Measurements from ENCODE around the gene VN1R5. TPM values are rescaled to one million over a fixed set of nuclear protein-coding genes. Genes with fewer than 3 reads are reported as not detected.

The VN1R5 gene
- total RNA-seq, 4 donors from 2014 or later: not detected

DNA sequence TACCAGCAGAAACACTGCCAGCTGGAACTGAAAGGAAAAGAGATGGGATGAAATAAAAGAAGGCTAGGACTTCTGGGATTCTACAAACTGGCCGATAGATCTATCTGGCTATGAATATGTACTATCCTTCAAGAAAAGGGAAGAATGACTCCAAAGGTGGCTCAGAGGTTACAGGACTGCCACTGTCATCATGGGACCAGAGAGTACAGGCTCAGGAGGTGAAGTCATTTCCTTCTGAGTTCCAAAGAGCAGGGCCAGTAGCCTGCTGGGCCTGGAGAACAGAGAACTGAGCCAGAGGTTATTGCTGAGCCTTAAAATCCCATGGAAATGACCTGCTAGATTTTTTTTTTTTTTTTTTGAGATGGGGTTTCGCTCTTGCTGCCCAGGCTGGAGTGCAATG lies 48.2 kb downstream of the VN1R5 start:
- TF ChIP-seq, protein P1, sequence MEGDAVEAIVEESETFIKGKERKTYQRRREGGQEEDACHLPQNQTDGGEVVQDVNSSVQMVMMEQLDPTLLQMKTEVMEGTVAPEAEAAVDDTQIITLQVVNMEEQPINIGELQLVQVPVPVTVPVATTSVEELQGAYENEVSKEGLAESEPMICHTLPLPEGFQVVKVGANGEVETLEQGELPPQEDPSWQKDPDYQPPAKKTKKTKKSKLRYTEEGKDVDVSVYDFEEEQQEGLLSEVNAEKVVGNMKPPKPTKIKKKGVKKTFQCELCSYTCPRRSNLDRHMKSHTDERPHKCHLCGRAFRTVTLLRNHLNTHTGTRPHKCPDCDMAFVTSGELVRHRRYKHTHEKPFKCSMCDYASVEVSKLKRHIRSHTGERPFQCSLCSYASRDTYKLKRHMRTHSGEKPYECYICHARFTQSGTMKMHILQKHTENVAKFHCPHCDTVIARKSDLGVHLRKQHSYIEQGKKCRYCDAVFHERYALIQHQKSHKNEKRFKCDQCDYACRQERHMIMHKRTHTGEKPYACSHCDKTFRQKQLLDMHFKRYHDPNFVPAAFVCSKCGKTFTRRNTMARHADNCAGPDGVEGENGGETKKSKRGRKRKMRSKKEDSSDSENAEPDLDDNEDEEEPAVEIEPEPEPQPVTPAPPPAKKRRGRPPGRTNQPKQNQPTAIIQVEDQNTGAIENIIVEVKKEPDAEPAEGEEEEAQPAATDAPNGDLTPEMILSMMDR (IDR thresholded peaks at IDR 0.05; ENCODE audit: low read depth): no peak

Small RNA genes within 50 kb of the gene (small RNA-seq; reads per million reads assigned to genes)
- 0.49 reads per million for gene RF00019

Other genes with a start within 250 kb of the VN1R5 start
- under 1 TPM in 1 of 4 donors, not detected in 3; 0.22 TPM for gene ZNF695, start 248.0 kb upstream of the VN1R5 start, total RNA-seq
- gene ZNF670, start 177.3 kb upstream of the VN1R5 start, total RNA-seq: 1 to 10 TPM; 3.1 to 5.2 (median 3.4) TPM
- gene ZNF669, start 151.7 kb upstream of the VN1R5 start, total RNA-seq: 1 to 10 TPM; 3.9 to 6.6 (median 5.6) TPM
- gene ZNF124, start 84.1 kb upstream of the VN1R5 start, total RNA-seq: 10 to 100 TPM; 14.2 to 29.4 (median 23.2) TPM
- 10 to 100 TPM in 3 of 4 donors, 1 to 10 TPM in 1; 8.8 to 48.0 (median 29.8) TPM for gene ZNF496, start 75.8 kb downstream of the VN1R5 start, total RNA-seq
- gene NLRP3, start 160.1 kb downstream of the VN1R5 start, total RNA-seq: 1 to 10 TPM; 3.4 to 9.6 (median 7.0) TPM
- not detected for gene OR2B11, start 202.0 kb downstream of the VN1R5 start, total RNA-seq

Measured in subcutaneous adipose tissue (tissue), 4 donors.